ENCODE measurements around the gene AK2.

GRCh38 chr1:33045814-33046213, 9.1 kb upstream of the AK2 start:
- TF ChIP-seq CTCF (IDR thresholded peaks at IDR 0.05): no peak
- TF ChIP-seq POLR2AphosphoS5 (IDR thresholded peaks at IDR 0.05): no peak

All from esophagus muscularis mucosa (tissue), 3 donors.